NT2/D1 (cell line): ENCODE data around the gene LY6G5B.

Source experiments
- SUZ12 ChIP-seq: IDR thresholded peaks from 2 replicates; pipeline ENCODE4 v1.6.1; 2011; ENCODE audit not compliant: insufficient read length, insufficient read depth; ENCODE audit errors: extremely low read depth
- ZNF274 ChIP-seq: IDR thresholded peaks from 2 replicates; pipeline ENCODE4 v1.6.1; 2011; ENCODE audit warnings: mild to moderate bottlenecking, low read depth, low read length

- no peak for TF ChIP-seq SUZ12
- TF ChIP-seq ZNF274, result no peak
These were observed 13.8 kb downstream of the LY6G5B start for GRCh38 chr6:31683591-31683990.
